Mesenchymal stem cell (in vitro differentiated cells and primary cell): ENCODE data around the gene MAP3K13.
"Not testable (repeated sequence)": the region's sequence is repeated elsewhere in the genome, so short reads cannot be mapped to it uniquely, and the experiment has no call there.

ENCODE experiments used
- DNase-seq: peaks from one replicate; pipeline ENCODE4 v3.0.0-alpha.2; 2013
- H2AFZ ChIP-seq: one replicate; pipeline ENCODE4 v1.6.1; 2013; ENCODE audit warnings: low read depth, mild to moderate bottlenecking, control low read depth, inconsistent platforms, low read length, moderate library complexity
- H2AK5ac ChIP-seq: 2 replicates; pipeline ENCODE4 v1.6.1; 2013; ENCODE audit warnings: low read length, moderate library complexity, mild to moderate bottlenecking, inconsistent platforms; ENCODE audit not compliant: severe bottlenecking
- H2BK120ac ChIP-seq: one replicate; pipeline ENCODE4 v1.6.1; 2013; ENCODE audit warnings: low read depth, mild to moderate bottlenecking, inconsistent platforms, low read length, moderate library complexity
- H2BK12ac ChIP-seq, 2 experiments: one replicate each; pipeline ENCODE4 v1.6.1; 2013; ENCODE audit warnings: inconsistent platforms in 2 of 2, low read length in 2 of 2, mild to moderate bottlenecking in 2 of 2, moderate library complexity in 2 of 2, control low read depth in 1 of 2
- H2BK15ac ChIP-seq: one replicate; pipeline ENCODE4 v1.6.1; 2013; ENCODE audit warnings: mild to moderate bottlenecking, low read depth, inconsistent platforms; ENCODE audit not compliant: poor library complexity, severe bottlenecking
- H2BK5ac ChIP-seq: 2 replicates; pipeline ENCODE4 v1.6.1; 2013; ENCODE audit warnings: low read depth, mild to moderate bottlenecking, low read length, control low read depth, inconsistent platforms; ENCODE audit not compliant: poor library complexity, severe bottlenecking
- H3K14ac ChIP-seq, 2 experiments: one replicate each; pipeline ENCODE4 v1.6.1; 2013; ENCODE audit warnings: inconsistent platforms in 2 of 2, low read length in 2 of 2, control low read depth in 1 of 2, mild to moderate bottlenecking in 1 of 2, moderate library complexity in 1 of 2
- H3K18ac ChIP-seq, 2 experiments: one replicate each; pipeline ENCODE4 v1.6.1; 2013; ENCODE audit warnings: inconsistent platforms in 2 of 2, low read length in 2 of 2, control low read depth in 1 of 2, low read depth in 1 of 2, mild to moderate bottlenecking in 1 of 2
- H3K23ac ChIP-seq, 2 experiments: one replicate each; pipeline ENCODE4 v1.6.1; 2013; ENCODE audit warnings: inconsistent platforms in 2 of 2, low read length in 2 of 2, mild to moderate bottlenecking in 2 of 2, moderate library complexity in 2 of 2, control low read depth in 1 of 2
- H3K27ac ChIP-seq: 2 replicates; pipeline ENCODE4 v1.5.1; 2013; ENCODE audit warnings: mild to moderate bottlenecking, moderate library complexity, low read length, control low read depth, inconsistent platforms; ENCODE audit not compliant: poor library complexity, severe bottlenecking
- H3K27me3 ChIP-seq, 2 experiments: 2 replicates each; pipeline versions ENCODE4 v1.6.1 to v1.7.0; 2013; ENCODE audit warnings: low read length in 2 of 2, mild to moderate bottlenecking in 2 of 2, moderate library complexity in 2 of 2, control low read depth in 1 of 2, inconsistent platforms in 1 of 2; ENCODE audit not compliant: control insufficient read depth in 1 of 2, insufficient read depth in 1 of 2
- H3K36me3 ChIP-seq, 2 experiments: 2 replicates each; pipeline versions ENCODE4 v1.6.1 to v1.7.0; 2013; ENCODE audit warnings: low read length in 2 of 2, control low read depth in 1 of 2, inconsistent platforms in 1 of 2, low read depth in 1 of 2, mild to moderate bottlenecking in 1 of 2; ENCODE audit not compliant: insufficient read depth in 2 of 2, control insufficient read depth in 1 of 2
- H3K4ac ChIP-seq, 2 experiments: one replicate each; pipeline ENCODE4 v1.6.1; 2013; ENCODE audit warnings: inconsistent platforms in 2 of 2, low read length in 2 of 2, mild to moderate bottlenecking in 2 of 2, moderate library complexity in 2 of 2, control low read depth in 1 of 2, low read depth in 1 of 2
- H3K4me1 ChIP-seq: 2 replicates; pipeline ENCODE4 v1.6.1; 2013; ENCODE audit warnings: low read depth, low read length, control low read depth; ENCODE audit not compliant: control insufficient read depth, insufficient read depth
- H3K4me2 ChIP-seq: 2 replicates; pipeline ENCODE4 v1.6.1; 2013; ENCODE audit warnings: low read length, mild to moderate bottlenecking, inconsistent platforms; ENCODE audit not compliant: poor library complexity, severe bottlenecking
- H3K4me3 ChIP-seq, 2 experiments: 2 replicates each; pipeline versions ENCODE4 v1.5.1 to v1.7.0; 2013; ENCODE audit warnings: low read length in 2 of 2, mild to moderate bottlenecking in 2 of 2, control low read depth in 1 of 2, low read depth in 1 of 2; ENCODE audit not compliant: insufficient read depth in 1 of 2
- H3K79me1 ChIP-seq: replicated peaks from 2 replicates; pipeline ENCODE4 v1.6.1; 2013; ENCODE audit warnings: mild to moderate bottlenecking, control low read depth, low read length, inconsistent platforms; ENCODE audit not compliant: poor library complexity, severe bottlenecking
- H3K9ac ChIP-seq: 2 replicates; pipeline ENCODE4 v1.7.0; 2013; ENCODE audit warnings: mild to moderate bottlenecking, low read length, moderate library complexity
- H3K9me3 ChIP-seq: 2 replicates; pipeline ENCODE4 v1.7.0; 2013; ENCODE audit warnings: mild to moderate bottlenecking, low read length; ENCODE audit not compliant: control insufficient read depth
- H4K8ac ChIP-seq: one replicate; pipeline ENCODE4 v1.6.1; 2013; ENCODE audit warnings: inconsistent platforms, mild to moderate bottlenecking, low read length, moderate library complexity
- H4K91ac ChIP-seq: one replicate; pipeline ENCODE4 v1.6.1; 2013; ENCODE audit warnings: mild to moderate bottlenecking, low read length, inconsistent platforms
- WGBS: methylation state at CpG from one replicate; pipeline ENCODE4 v1.1.7; 2013; ENCODE audit warnings: mixed read lengths; 5-methylcytosine and 5-hydroxymethylcytosine counted together

Gene MAP3K13

DNA sequence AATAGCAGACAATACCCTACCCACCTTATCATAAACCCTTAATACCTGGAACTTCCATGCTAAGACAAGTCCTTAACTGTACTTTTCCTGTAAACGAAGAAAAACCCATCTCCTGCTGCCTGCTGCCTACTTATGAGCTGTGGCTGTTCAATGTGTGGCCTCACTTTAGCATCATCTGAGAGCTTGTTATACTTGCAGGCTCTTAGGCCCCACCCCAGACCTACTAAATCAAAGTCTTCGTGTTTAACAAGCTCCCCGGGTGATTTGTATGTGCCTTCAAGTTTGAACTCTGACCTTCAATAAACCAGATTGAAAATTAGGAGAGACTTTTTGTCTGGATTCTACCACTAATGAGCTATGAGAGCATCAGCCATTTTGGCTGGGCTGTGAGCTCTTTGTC, 106.6 kb downstream of the MAP3K13 start:
- WGBS: 84% methylated on average over 3 of the region's 3 CpGs

DNA sequence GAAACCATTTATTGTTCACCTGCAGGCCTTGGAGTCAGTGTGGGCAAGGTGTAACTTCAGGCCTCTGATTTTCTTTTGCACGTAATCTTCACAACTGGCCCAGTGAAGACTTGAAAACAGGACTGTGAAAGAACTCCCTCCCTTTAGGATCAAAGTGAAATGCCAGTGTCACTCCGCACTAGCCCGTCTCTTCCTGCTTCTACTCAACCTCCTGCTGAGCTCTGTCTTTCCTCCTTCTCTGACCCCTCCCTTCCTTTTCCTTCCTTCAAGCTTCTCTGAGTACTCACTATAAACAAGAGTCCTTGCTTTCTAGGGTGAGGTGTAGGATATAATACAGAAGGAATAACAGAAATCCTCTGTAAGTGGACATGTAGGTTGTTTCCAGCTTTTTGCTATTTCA, 107.4 kb downstream of the MAP3K13 start:
- Histone ChIP-seq H3K4me1 (no peaks in the 10 kb centered on the region), H3K36me3 (peaks cover 11 to 45% of the 10 kb centered on the region in 2 experiments), H3K23ac (no peak overlapping the region), H2AFZ (no peak overlapping the region), H3K27me3 (no peaks in the 10 kb centered on the region), H2AK5ac (no peak overlapping the region), H2BK12ac (no peak overlapping the region), H3K27ac (no peak overlapping the region), H2BK5ac (no peak overlapping the region), H3K14ac (no peak overlapping the region), H4K8ac (no peak overlapping the region), H3K9ac (no peak overlapping the region), H3K9me3 (no peaks in the 10 kb centered on the region), H3K4me3 (no peak overlapping the region), H3K18ac (no peak overlapping the region), H3K4me2 (no peak overlapping the region), H3K79me1 (no peaks in the 10 kb centered on the region), H2BK15ac (no peak overlapping the region), H2BK120ac (no peak overlapping the region), H4K91ac (no peak overlapping the region), H3K4ac (no peak overlapping the region)
- 70% methylated on average over 3 of the region's 3 CpGs for WGBS
- no peak for DNase-seq

More for the DNA sequence above, 106.6 kb downstream of the MAP3K13 start:
- Histone ChIP-seq H2BK15ac (no peak overlapping the region), H2BK5ac (no peak overlapping the region), H2AFZ (no peak overlapping the region), H4K91ac (no peak overlapping the region), H3K79me1 (no peaks in the 10 kb centered on the region), H3K4ac (no peak overlapping the region), H2BK120ac (no peak overlapping the region), H3K4me3 (no peak overlapping the region), H3K27ac (no peak overlapping the region), H2AK5ac (no peak overlapping the region), H3K4me2 (no peak overlapping the region), H3K9me3 (no peaks in the 10 kb centered on the region), H3K9ac (no peak overlapping the region), H4K8ac (no peak overlapping the region), H3K27me3 (no peaks in the 10 kb centered on the region), H3K36me3 (peaks cover 11 to 45% of the 10 kb centered on the region in 2 experiments), H3K4me1 (no peaks in the 10 kb centered on the region), H3K18ac (no peak overlapping the region), H3K14ac (no peak overlapping the region), H3K23ac (no peak overlapping the region), H2BK12ac (no peak overlapping the region)
- DNase-seq: no peak

DNA sequence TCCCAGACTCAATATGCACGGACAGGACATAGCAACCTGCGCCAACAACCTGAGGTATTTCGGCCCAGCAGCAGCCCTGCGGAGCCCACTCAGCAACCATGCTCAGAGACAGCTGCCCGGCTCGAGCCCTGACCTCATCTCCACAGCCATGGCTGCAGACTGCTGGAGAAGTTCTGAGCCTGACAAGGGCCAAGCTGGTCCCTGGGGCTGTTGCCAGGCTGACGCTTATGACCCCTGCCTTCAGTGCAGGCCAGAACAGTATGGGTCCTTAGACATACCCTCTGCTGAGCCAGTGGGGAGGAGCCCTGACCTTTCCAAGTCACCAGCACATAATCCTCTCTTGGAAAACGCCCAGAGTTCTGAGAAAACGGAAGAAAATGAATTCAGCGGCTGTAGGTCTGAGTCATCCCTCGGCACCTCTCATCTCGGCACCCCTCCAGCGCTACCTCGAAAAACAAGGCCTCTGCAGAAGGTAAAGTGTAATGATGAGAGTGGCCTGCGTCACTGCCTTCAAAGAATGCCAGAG, 110.4 kb downstream of the MAP3K13 start:
- DNase-seq: no peak
- Histone ChIP-seq H3K23ac (no peak overlapping the region), H4K91ac (no peak overlapping the region), H2BK120ac (no peak overlapping the region), H3K4me1 (no peaks in the 10 kb centered on the region), H3K27ac (no peak overlapping the region), H3K4me2 (no peak overlapping the region), H3K14ac (no peak overlapping the region), H3K4ac (no peak overlapping the region), H3K9ac (no peak overlapping the region), H2AK5ac (no peak overlapping the region), H3K79me1 (no peaks in the 10 kb centered on the region), H3K9me3 (peaks cover 5% of the 10 kb centered on the region), H3K4me3 (no peak overlapping the region), H2BK12ac (no peak overlapping the region), H2AFZ (no peak overlapping the region), H3K18ac (no peak overlapping the region), H3K27me3 (no peaks in the 10 kb centered on the region), H3K36me3 (peaks cover 8 to 37% of the 10 kb centered on the region in 2 experiments), H4K8ac (no peak overlapping the region), H2BK15ac (no peak overlapping the region), H2BK5ac (no peak overlapping the region)
- 93% methylated on average over 12 of the region's 15 CpGs for WGBS

DNA sequence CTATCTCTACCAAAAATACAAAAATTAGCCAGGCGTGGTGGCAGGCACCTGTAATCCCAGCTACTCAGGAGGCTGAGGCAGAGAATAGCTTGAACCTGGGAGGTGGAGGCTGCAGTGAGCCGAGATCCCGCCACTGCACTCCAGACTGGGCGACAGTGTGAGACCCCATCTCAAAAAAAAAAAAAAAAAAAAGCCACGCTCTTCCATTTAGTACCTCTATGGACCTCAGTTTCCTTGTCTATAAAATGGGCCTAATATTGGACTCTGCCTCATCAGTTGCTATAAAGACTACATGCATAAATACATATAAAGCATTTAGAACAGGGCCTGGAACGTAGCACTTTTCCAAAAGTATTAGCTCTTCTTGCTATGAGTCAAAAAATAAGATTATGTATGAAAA, 112.0 kb downstream of the MAP3K13 start:
- H2BK12ac ChIP-seq, H3K4me1 ChIP-seq, H3K4me2 ChIP-seq, H3K23ac ChIP-seq, H2AK5ac ChIP-seq, H2BK5ac ChIP-seq, H3K9ac ChIP-seq, H3K18ac ChIP-seq, H3K14ac ChIP-seq, H3K79me1 ChIP-seq, H2AFZ ChIP-seq, H2BK15ac ChIP-seq, H3K27me3 ChIP-seq, H2BK120ac ChIP-seq, H3K4ac ChIP-seq, H3K27ac ChIP-seq, H3K9me3 ChIP-seq, DNase-seq, H4K91ac ChIP-seq, H3K4me3 ChIP-seq, H4K8ac ChIP-seq: not testable (repeated sequence)
- WGBS: 100% methylated on average over 4 of the region's 6 CpGs
- H3K36me3 ChIP-seq: peaks cover 11 to 37% of the 10 kb centered on the region in 2 experiments
